Uterus (tissue), 4 donors: Measurements from ENCODE around the gene SFTPB. TPM values are rescaled to one million over a fixed set of nuclear protein-coding genes. Genes with fewer than 3 reads are reported as not detected.

ENCODE experiments used
- DNase-seq, 2 donors: peaks; one replicate each; pipeline ENCODE4 v3.0.0-alpha.2; 2019 to 2020
- H3K27ac ChIP-seq, 2 donors: fragments of 200-600 bp; sonication (generic); 1 replicate in 1 of 2; 2 replicates in 1 of 2; pipeline ENCODE4 v1.5.1; 2016 to 2018
- H3K27me3 ChIP-seq, 2 donors: fragments of 200-600 bp; sonication (generic); one replicate each; pipeline ENCODE4 v1.5.1; 2018 to 2019; ENCODE audit warnings: control low read depth in 1 of 2
- H3K36me3 ChIP-seq, 2 donors: fragments of 200-600 bp; sonication (generic); one replicate each; pipeline ENCODE4 v1.5.1; 2019; ENCODE audit warnings: control low read depth in 1 of 2
- H3K4me1 ChIP-seq, 2 donors: fragments of 200-600 bp; sonication (generic); one replicate each; pipeline ENCODE4 v1.5.1; 2018 to 2019; ENCODE audit warnings: control low read depth in 1 of 2
- H3K4me3 ChIP-seq, 2 donors: fragments of 200-600 bp; sonication (generic); 1 replicate in 1 of 2; 2 replicates in 1 of 2; pipeline ENCODE4 v1.5.1; 2018 to 2019; ENCODE audit warnings: mild to moderate bottlenecking in 1 of 2
- H3K9me3 ChIP-seq, 2 donors: fragments of 200-600 bp; sonication (generic); one replicate each; pipeline ENCODE4 v1.5.1; 2019; ENCODE audit warnings: control low read depth in 1 of 2
- POLR2A ChIP-seq, 2 donors: fragments of 450-650 bp; IDR thresholded peaks; one replicate each; pipeline ENCODE4 v1.6.1; 2016; ENCODE audit warnings: antibody characterized with exemption in 2 of 2, mild to moderate bottlenecking in 1 of 2, moderate library complexity in 1 of 2
- intact Hi-C: fragments of 100-400 bp; cut with DNase I; formaldehyde crosslinking; loops from one replicate; pipeline ENCODE4 v1.15.1; 2023; ENCODE audit warnings: low total_unique reads
- total RNA-seq, 4 donors: library from RNA; depleted of rRNA in 3 of 4; stranded (reverse); fragments of >200 nt in 3 of 4; gene quantifications; one replicate each; pipeline versions ENCODE4 v1.1.0 to v1.2.4, GENCODE V29; 2014 to 2023
- TF ChIP-seq, protein P1 (sequence below), 4 experiments: fragments of 200-600 bp in 2 of 4; fragments of 450-650 bp in 2 of 4; sonication (generic) in 2 of 4; IDR thresholded peaks; one replicate each; pipeline ENCODE4 v1.5.1; 2016 to 2019; ENCODE audit warnings: antibody characterized with exemption in 4 of 4, mild to moderate bottlenecking in 2 of 4, moderate library complexity in 1 of 4
- donor health status: DM: yes; HTN: yes; CAD: no.

SFTPB gene
- total RNA-seq, 4 donors from 2014 or later: 1.4 TPM; not detected in 3

DNA sequence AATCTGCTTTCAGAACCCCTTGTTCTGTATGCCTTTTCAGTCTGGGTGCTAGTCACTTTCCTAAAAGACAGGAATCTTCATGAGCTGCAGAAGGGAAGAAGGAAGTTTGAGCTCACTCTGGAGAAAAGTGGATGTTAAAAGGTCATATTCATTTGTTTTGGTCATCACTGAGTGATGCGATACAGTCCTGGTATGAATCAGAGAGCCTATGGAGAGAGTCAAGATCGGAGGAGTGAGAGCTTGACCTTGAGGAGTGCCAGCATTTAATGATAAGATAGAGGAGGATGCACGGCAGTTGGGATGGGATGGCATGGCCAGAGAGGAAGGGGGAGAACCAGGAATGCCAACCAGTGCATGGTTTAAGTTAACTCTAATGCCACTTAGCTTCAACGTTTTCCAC is 32.4 kb downstream of the SFTPB start:
- Histone ChIP-seq H3K9me3 (no peaks in the 10 kb centered on the region), H3K36me3 (no peaks in the 10 kb centered on the region), H3K4me3 (no peak overlapping the region), H3K27ac (no peak overlapping the region), H3K4me1 (no peaks in the 10 kb centered on the region), H3K27me3 (no peaks in the 10 kb centered on the region)
- no peak for DNase-seq
- intact Hi-C loops: loop anchor here (10.0 kb wide), 1 partner anchor 179 kb away; no protein-coding TSS in a partner anchor
- TF ChIP-seq POLR2A (IDR thresholded peaks at IDR 0.05): no peak
- TF ChIP-seq, protein P1, sequence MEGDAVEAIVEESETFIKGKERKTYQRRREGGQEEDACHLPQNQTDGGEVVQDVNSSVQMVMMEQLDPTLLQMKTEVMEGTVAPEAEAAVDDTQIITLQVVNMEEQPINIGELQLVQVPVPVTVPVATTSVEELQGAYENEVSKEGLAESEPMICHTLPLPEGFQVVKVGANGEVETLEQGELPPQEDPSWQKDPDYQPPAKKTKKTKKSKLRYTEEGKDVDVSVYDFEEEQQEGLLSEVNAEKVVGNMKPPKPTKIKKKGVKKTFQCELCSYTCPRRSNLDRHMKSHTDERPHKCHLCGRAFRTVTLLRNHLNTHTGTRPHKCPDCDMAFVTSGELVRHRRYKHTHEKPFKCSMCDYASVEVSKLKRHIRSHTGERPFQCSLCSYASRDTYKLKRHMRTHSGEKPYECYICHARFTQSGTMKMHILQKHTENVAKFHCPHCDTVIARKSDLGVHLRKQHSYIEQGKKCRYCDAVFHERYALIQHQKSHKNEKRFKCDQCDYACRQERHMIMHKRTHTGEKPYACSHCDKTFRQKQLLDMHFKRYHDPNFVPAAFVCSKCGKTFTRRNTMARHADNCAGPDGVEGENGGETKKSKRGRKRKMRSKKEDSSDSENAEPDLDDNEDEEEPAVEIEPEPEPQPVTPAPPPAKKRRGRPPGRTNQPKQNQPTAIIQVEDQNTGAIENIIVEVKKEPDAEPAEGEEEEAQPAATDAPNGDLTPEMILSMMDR (IDR thresholded peaks at IDR 0.05): no peak

- Histone ChIP-seq H3K27ac (no peak overlapping the region), H3K36me3 (no peaks in the 10 kb centered on the region), H3K4me3 (no peak overlapping the region), H3K9me3 (no peaks in the 10 kb centered on the region), H3K4me1 (no peaks in the 10 kb centered on the region), H3K27me3 (no peaks in the 10 kb centered on the region)
- no peak for DNase-seq
- intact Hi-C loops: loop anchor here (10.0 kb wide), 1 partner anchor 180 kb away; no protein-coding TSS in a partner anchor
- TF ChIP-seq, protein P1 (IDR thresholded peaks at IDR 0.05): no peak
- TF ChIP-seq POLR2A (IDR thresholded peaks at IDR 0.05): no peak
These were observed 33.0 kb downstream of the SFTPB start for GRCh38 chr2:85635011-85635410.

- Histone ChIP-seq H3K4me1 (no peaks in the 10 kb centered on the region), H3K9me3 (no peaks in the 10 kb centered on the region), H3K36me3 (no peaks in the 10 kb centered on the region), H3K27ac (no peak overlapping the region), H3K27me3 (no peaks in the 10 kb centered on the region), H3K4me3 (no peak overlapping the region)
- no peak for DNase-seq
- intact Hi-C loops: loop anchor here (10.0 kb wide), 1 partner anchor 183 kb away; no protein-coding TSS in a partner anchor
- TF ChIP-seq, protein P1 (IDR thresholded peaks at IDR 0.05): no peak
- no peak for TF ChIP-seq POLR2A (IDR thresholded peaks at IDR 0.05)
These were observed 36.7 kb downstream of the SFTPB start for GRCh38 chr2:85631316-85631715.

- intact Hi-C loops: no loop called here
- Histone ChIP-seq H3K27ac (no peak overlapping the region), H3K4me1 (no peaks in the 10 kb centered on the region), H3K4me3 (no peak overlapping the region), H3K9me3 (no peaks in the 10 kb centered on the region), H3K36me3 (no peaks in the 10 kb centered on the region), H3K27me3 (no peaks in the 10 kb centered on the region)
- DNase-seq: no peak
- TF ChIP-seq, protein P1 (IDR thresholded peaks at IDR 0.05): no peak
- no peak for TF ChIP-seq POLR2A (IDR thresholded peaks at IDR 0.05)
These were observed 39.3 kb downstream of the SFTPB start for GRCh38 chr2:85628658-85629057.

DNA sequence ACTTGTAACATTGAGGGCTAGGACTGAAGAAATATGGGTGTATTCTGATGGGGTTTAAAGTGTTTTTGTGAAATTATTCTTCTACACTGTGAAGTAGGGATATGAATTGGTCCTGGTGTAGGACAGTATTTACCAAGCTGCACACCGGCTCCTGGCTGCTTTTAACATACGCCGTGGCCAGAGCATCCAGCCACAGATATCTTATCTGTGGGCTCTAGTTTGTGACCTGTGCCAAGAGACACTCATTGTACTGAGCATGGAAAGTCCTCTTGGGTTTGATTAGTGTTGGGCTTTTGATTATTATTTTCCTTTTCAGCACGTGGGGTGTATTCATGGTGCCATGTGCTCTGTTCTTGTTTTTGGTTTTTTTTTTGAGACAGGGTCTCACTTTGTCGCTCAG is 44.0 kb downstream of the SFTPB start:
- H3K27ac ChIP-seq: no peak overlapping the region
- H3K36me3 ChIP-seq: no peaks in the 10 kb centered on the region
- DNase-seq: no peak
- no peaks in the 10 kb centered on the region for H3K9me3 ChIP-seq
- intact Hi-C loops: no loop called here
- no peaks in the 10 kb centered on the region for H3K27me3 ChIP-seq
- no peaks in the 10 kb centered on the region for H3K4me1 ChIP-seq
- TF ChIP-seq, protein P1 (IDR thresholded peaks at IDR 0.05): no peak
- TF ChIP-seq POLR2A (IDR thresholded peaks at IDR 0.05): no peak
- H3K4me3 ChIP-seq: no peak overlapping the region
